Activated naive CD8-positive, alpha-beta T cell treated with anti-CD3 and anti-CD28 coated beads, Interleukin-2, amount 50 U/mL, for 24 hours (primary cell): ENCODE results near the gene IL22.

ENCODE experiments used
- ATAC-seq: fragments of 150-1000 bp; cut with Tn5 transposase; one replicate; pipeline ENCODE4 v1.10.0; 2021
- DNase-seq: peaks from one replicate; pipeline ENCODE4 v3.0.0; 2021
- H3K27ac Mint-ChIP-seq: one replicate; pipeline ENCODE4 v1.8.0; 2021; ENCODE audit warnings: mild to moderate bottlenecking, mixed read lengths
- H3K27me3 Mint-ChIP-seq: one replicate; pipeline ENCODE4 v1.8.0; 2021; ENCODE audit warnings: mixed read lengths
- H3K36me3 Mint-ChIP-seq: one replicate; pipeline ENCODE4 v1.8.0; 2021; ENCODE audit warnings: low read depth, mixed read lengths
- H3K4me1 Mint-ChIP-seq: one replicate; pipeline ENCODE4 v1.8.0; 2021; ENCODE audit warnings: mixed read lengths
- H3K4me3 Mint-ChIP-seq: one replicate; pipeline ENCODE4 v1.8.0; 2021; ENCODE audit warnings: mild to moderate bottlenecking, moderate library complexity, mixed read lengths
- H3K9me3 Mint-ChIP-seq: one replicate; pipeline ENCODE4 v1.8.0; 2021; ENCODE audit warnings: mixed read lengths

Gene IL22

DNA sequence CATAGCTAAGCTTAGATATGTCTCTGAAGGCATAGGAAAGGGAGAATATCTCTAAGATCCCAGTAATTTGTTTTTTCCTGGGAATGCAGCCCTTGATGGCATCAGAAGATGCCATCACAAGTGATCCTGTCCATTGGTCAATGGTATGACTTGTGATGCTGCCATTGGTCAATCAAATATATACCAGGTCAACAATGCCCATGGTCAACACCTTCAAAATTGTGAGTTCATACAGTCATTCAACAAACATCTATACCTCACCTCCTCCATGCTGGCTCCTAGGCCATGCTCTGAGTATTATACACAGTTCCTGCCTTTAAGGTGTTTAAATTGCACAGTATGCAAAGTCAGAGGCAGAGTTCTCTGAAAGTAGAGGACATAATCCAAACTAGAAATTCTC lies 19.3 kb upstream of the IL22 start:
- H3K27ac Mint-ChIP-seq: no peak overlapping the region
- H3K4me3 Mint-ChIP-seq: no peak overlapping the region
- no peak for DNase-seq
- H3K4me1 Mint-ChIP-seq: peaks cover 44% of the 10 kb centered on the region
- H3K9me3 Mint-ChIP-seq: no peaks in the 10 kb centered on the region
- no peak for ATAC-seq
- no peaks in the 10 kb centered on the region for H3K36me3 Mint-ChIP-seq
- peaks cover 9% of the 10 kb centered on the region for H3K27me3 Mint-ChIP-seq

DNA sequence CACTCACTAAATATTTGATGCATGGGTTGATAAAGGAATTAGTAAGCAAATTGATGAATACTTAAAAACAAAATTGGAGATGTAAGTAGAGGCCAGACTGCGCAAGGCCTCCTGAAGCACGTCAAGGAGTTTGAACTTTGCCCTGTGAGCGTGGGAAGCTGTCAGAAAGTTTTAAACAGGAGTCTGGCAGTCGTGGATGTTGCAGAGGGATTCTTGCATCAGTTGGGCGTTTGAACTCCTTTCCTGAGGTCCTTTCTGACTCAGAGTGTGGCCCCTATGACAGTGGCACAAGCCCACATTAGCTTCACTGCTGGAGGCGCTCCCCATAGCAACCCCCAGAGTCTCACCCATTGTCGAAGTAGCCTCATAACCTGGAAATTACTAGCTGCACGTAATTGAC lies 17.9 kb upstream of the IL22 start:
- H3K36me3 Mint-ChIP-seq: no peaks in the 10 kb centered on the region
- no peak overlapping the region for H3K27ac Mint-ChIP-seq
- ATAC-seq: no peak
- peaks cover 47% of the 10 kb centered on the region for H3K4me1 Mint-ChIP-seq
- peaks cover 12% of the 10 kb centered on the region for H3K27me3 Mint-ChIP-seq
- no peak overlapping the region for H3K4me3 Mint-ChIP-seq
- DNase-seq: no peak
- H3K9me3 Mint-ChIP-seq: no peaks in the 10 kb centered on the region

DNA sequence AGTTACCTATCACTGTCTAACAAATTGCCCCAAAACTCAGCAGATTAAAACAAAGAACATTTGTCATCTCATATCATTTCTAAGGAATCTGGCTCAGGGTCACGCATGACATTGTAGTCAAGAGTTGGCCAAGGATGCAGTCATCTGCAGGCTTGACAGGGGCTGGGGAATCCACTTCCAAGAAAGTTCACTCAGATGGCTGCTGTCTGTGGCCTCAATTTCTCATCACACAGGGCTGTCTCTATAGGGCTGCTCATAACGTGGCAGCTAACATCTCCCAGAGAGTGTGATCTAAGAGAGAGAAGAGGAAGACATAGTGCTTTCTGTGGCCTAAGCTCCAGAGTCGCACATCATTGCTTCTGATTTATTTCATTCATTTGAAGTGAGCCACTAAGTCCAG lies 17.0 kb upstream of the IL22 start:
- Mint-ChIP-seq H3K27ac (no peak overlapping the region), H3K36me3 (peaks cover 2% of the 10 kb centered on the region), H3K4me3 (no peak overlapping the region), H3K27me3 (peaks cover 14% of the 10 kb centered on the region), H3K4me1 (peaks cover 47% of the 10 kb centered on the region), H3K9me3 (no peaks in the 10 kb centered on the region)
- no peak for ATAC-seq
- DNase-seq: no peak

DNA sequence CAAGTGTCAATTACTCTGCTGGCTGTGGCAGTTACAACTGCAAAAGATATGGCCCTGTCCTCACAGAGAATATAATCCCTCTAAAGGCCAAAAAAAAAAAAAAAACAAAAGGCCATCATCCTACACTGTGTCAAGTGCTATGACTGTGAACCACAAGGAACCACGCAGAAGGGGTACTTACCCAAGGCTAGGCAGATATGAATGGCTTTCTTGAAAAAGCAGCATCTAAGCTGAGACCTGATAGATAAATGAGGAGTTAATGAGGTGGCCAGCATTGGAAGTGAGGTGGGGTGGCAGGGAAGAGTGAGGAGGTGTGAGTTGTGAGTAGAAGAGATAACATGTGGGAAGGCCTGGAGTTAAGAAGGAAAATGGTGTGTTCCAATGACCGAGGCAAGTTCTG lies 16.4 kb upstream of the IL22 start:
- Mint-ChIP-seq H3K27ac (peak overlapping the region; percentile 33), H3K4me3 (no peak overlapping the region), H3K27me3 (peaks cover 19% of the 10 kb centered on the region), H3K4me1 (peaks cover 51% of the 10 kb centered on the region), H3K9me3 (no peaks in the 10 kb centered on the region), H3K36me3 (peaks cover 2% of the 10 kb centered on the region)
- peak; percentile 87 for ATAC-seq
- no peak for DNase-seq

DNA sequence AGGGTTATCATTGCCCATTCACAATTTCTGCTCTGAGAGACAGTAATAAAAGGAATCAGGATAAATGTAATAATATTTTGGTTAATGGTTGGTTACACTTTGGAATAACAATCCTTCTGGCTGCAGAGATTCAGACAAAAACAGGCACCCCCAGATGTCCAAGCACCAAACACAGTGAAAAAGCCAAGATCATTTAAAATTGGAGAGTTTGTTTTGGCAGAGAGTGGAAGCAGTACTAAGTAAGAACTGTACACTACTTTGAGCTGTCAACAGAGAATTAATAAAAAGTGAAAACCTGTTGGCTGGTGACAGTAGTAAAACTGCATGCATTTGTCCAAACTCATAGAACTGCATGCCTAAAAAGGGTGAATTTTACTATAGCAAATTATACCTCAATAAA lies 15.6 kb upstream of the IL22 start:
- DNase-seq: no peak
- ATAC-seq: no peak
- peaks cover 25% of the 10 kb centered on the region for H3K27me3 Mint-ChIP-seq
- no peak overlapping the region for H3K27ac Mint-ChIP-seq
- peaks cover 52% of the 10 kb centered on the region for H3K4me1 Mint-ChIP-seq
- H3K36me3 Mint-ChIP-seq: peaks cover 2% of the 10 kb centered on the region
- no peak overlapping the region for H3K4me3 Mint-ChIP-seq
- no peaks in the 10 kb centered on the region for H3K9me3 Mint-ChIP-seq

DNA sequence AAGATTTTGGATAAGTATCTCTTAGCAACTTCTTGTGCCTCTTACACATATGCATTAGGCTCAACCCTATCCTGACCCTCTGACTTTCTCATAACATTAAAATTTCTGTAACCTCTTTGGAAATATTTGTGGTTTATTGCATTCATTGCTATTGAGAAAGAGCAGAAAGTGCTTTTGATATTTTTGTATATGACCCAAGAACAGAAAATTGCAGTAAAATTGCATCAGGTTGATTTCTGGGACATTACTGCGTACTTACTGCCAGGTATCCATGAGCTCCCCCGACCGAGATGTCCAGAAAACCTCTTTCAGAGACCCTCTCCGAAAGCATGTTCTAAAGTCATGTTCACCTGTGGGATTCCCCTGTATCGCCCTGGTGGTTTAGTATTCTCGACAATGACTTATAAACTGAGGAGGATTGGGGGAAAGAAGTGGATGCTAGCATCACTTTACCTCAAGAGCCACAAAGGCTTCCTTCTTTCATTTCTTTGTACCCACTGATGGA lies 14.5 kb upstream of the IL22 start:
- Mint-ChIP-seq H3K4me3 (peak overlapping the region; percentile 7), H3K4me1 (peaks cover 52% of the 10 kb centered on the region), H3K27ac (peak overlapping the region; percentile 76), H3K9me3 (no peaks in the 10 kb centered on the region), H3K27me3 (peaks cover 31% of the 10 kb centered on the region), H3K36me3 (peaks cover 2% of the 10 kb centered on the region)
- ATAC-seq: peak; percentile 69
- DNase-seq: no peak

DNA sequence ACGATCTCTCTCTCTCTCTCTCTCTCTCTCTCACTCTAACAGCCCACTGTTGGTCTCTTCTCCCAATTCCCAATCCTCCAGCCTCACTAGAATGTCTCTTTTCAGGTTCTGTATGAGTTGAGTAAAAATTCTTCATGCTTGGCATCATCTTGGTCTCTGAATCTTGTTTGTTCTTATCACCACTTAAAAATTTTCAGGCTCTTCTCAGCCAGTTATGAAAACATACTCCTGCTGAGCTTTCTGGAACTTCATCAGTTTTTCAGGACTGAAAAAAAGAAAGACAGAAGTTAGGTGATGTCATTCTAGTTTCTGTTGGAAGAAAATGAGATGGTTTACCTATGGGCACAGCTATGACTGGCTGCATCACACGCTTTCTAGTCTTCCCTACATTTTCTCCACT lies 11.5 kb upstream of the IL22 start:
- no peak overlapping the region for H3K4me3 Mint-ChIP-seq
- no peak overlapping the region for H3K27ac Mint-ChIP-seq
- H3K9me3 Mint-ChIP-seq: no peaks in the 10 kb centered on the region
- H3K36me3 Mint-ChIP-seq: peaks cover 2% of the 10 kb centered on the region
- DNase-seq (no peak), ATAC-seq (no peak)
- H3K27me3 Mint-ChIP-seq: peaks cover 25% of the 10 kb centered on the region
- peaks cover 66% of the 10 kb centered on the region for H3K4me1 Mint-ChIP-seq

DNA sequence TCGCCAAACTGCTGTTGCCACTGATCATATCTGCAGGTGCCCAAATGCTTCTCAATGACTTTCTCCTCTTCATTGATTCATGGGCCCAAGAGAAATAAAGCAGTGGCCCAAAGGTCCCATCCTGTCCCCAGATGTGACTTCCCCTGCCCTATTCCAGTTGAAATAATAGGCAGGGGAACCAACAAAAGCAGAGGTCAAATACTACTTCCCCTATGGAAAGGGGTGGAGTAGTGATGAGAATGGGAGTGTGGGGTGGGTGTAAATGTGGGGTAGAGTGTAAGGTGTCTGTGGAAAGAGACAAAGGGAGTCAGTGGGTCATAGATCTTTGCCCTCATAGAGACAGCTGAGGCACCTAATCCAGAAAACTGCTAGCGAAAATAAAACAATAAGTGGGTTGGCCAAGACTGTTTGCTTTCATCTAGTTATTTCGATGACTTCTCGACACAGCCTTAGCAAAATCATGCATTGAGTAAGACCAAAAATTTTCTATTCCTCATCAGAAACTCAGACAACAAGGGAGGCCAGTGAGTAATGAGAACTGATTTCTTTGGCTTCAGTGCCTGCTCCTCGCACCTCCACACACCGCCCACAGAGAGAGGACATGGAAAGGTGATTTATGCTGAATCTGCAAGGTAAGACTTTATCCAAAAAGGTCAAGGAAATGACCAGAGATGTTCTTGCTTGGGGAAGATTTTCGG lies 10.9 kb upstream of the IL22 start:
- DNase-seq (no peak), ATAC-seq (no peak)
- Mint-ChIP-seq H3K4me3 (no peak overlapping the region), H3K36me3 (peaks cover 2% of the 10 kb centered on the region), H3K9me3 (no peaks in the 10 kb centered on the region), H3K4me1 (peaks cover 66% of the 10 kb centered on the region), H3K27me3 (peaks cover 24% of the 10 kb centered on the region), H3K27ac (no peak overlapping the region)

DNA sequence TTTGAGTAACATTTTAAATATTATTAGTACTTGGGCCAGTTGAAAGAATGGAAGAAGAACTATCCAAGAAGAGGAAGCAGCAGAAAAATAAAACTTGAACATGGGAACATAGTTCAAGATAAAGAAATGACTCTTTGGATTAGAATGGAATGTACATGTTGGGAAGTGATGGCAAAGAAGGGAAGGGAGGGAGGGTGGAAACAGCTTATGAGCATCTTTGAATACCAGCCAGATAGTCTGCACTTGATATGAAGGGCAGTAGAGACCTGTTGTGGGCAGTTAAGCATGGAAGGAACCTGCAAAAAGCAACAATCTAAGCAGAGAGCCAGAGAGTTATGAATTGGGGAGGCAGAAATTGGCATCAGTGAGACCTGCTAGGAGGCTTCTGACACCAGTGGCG lies 10.0 kb upstream of the IL22 start:
- no peak for DNase-seq
- H3K27me3 Mint-ChIP-seq: peaks cover 24% of the 10 kb centered on the region
- H3K4me3 Mint-ChIP-seq: no peak overlapping the region
- no peak overlapping the region for H3K27ac Mint-ChIP-seq
- peaks cover 2% of the 10 kb centered on the region for H3K36me3 Mint-ChIP-seq
- ATAC-seq: no peak
- no peaks in the 10 kb centered on the region for H3K9me3 Mint-ChIP-seq
- peaks cover 63% of the 10 kb centered on the region for H3K4me1 Mint-ChIP-seq

DNA sequence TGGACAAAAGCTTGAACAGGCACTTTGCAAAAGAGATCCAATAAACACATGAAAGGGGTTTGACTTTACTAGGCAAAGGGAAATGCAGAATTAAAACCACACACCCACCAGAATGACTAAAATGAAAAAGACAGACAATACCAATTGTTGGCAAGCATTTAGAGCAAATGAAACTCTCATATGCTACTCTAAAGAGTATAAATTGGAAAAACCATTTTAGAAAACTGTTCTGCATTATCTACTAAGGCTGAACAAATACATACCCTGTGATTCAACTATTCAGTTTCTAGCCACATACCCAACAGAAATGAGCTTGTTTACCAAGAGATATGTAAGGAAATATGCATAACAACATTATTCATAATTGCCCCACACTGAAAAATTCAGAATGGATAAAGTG lies 8.5 kb upstream of the IL22 start:
- DNase-seq (no peak), ATAC-seq (peak; percentile 33)
- H3K4me3 Mint-ChIP-seq: no peak overlapping the region
- no peak overlapping the region for H3K27ac Mint-ChIP-seq
- H3K9me3 Mint-ChIP-seq: no peaks in the 10 kb centered on the region
- peaks cover 2% of the 10 kb centered on the region for H3K36me3 Mint-ChIP-seq
- H3K27me3 Mint-ChIP-seq: peaks cover 24% of the 10 kb centered on the region
- H3K4me1 Mint-ChIP-seq: peaks cover 54% of the 10 kb centered on the region

DNA sequence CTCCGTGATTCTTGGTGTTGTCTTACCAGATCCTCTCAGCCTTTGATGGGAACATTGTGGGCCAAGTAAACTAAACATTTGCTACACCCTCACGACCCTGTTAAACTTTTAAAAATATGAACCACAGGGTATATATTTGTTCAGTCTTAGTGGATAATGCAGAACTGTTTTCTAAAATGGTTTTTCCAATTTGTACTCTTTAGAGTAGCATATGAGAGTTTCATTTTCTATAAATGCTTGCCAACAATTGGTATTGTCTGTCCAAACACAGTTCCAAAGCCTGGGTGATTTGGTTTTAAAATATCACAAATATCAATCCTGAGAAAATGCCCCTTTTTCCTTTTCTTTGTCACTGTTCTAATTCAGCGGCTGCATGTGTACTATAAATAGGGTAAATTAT lies 6.7 kb upstream of the IL22 start:
- DNase-seq (no peak), ATAC-seq (no peak)
- no peaks in the 10 kb centered on the region for H3K36me3 Mint-ChIP-seq
- no peak overlapping the region for H3K4me3 Mint-ChIP-seq
- H3K27ac Mint-ChIP-seq: no peak overlapping the region
- H3K27me3 Mint-ChIP-seq: peaks cover 18% of the 10 kb centered on the region
- peaks cover 49% of the 10 kb centered on the region for H3K4me1 Mint-ChIP-seq
- no peaks in the 10 kb centered on the region for H3K9me3 Mint-ChIP-seq

DNA sequence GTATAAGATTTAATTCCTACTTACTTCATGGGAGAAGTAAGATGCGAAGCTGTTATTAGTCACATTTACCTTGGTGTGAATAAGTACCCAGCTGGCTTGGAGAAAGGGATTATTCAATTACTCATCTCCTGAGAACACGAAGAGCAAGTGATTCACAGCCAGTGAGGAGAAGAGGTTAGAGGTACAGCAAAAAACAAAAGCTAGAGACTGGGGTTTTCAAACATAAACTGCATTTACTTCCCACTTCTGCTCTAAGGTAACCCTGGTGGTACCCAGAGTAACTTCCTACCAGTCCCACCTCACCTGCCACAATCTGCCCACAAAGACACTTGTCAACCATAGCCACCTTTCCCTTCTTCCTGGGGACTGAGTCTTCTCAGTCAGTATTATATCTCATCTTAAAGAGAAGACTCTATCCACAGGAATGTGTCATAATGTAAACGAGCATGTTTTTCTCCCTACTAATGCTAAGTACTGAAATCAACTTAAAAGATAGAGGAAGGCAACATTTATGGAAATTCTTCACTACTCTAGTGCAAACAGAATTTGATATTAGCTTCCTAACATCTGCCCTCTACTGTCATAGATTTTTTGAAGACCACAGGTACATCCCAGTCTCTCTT lies 6.0 kb upstream of the IL22 start:
- ATAC-seq (peak; percentile 94), DNase-seq (peak; percentile 38)
- H3K4me1 Mint-ChIP-seq: peaks cover 44% of the 10 kb centered on the region
- no peaks in the 10 kb centered on the region for H3K36me3 Mint-ChIP-seq
- peak overlapping the region; percentile 8 for H3K4me3 Mint-ChIP-seq
- H3K27ac Mint-ChIP-seq: peak overlapping the region; percentile 80
- peaks cover 16% of the 10 kb centered on the region for H3K27me3 Mint-ChIP-seq
- no peaks in the 10 kb centered on the region for H3K9me3 Mint-ChIP-seq

DNA sequence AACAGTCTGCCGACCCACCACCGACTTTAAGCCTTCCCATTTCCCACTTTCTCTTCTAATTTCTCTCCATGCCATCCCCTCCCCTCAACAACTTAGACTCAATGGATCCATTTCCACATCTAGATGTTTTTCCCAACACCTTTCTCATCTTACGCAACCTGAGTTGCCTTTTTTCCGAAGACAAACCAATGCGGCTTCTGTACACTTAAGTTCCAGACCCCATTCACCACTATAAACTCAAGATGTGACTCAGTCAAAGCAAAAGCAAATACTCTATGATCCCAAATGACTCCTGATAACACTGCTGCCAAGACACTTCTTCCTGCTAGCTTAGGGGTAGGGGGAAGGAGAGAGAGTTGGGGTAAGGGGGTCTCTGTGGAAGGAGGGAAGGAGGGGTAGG lies 1.3 kb downstream of the IL22 start:
- H3K36me3 Mint-ChIP-seq: no peaks in the 10 kb centered on the region
- no peak overlapping the region for H3K27ac Mint-ChIP-seq
- peaks cover 6% of the 10 kb centered on the region for H3K4me1 Mint-ChIP-seq
- H3K4me3 Mint-ChIP-seq: no peak overlapping the region
- ATAC-seq: no peak
- H3K27me3 Mint-ChIP-seq: peaks cover 18% of the 10 kb centered on the region
- DNase-seq: no peak
- no peaks in the 10 kb centered on the region for H3K9me3 Mint-ChIP-seq

DNA sequence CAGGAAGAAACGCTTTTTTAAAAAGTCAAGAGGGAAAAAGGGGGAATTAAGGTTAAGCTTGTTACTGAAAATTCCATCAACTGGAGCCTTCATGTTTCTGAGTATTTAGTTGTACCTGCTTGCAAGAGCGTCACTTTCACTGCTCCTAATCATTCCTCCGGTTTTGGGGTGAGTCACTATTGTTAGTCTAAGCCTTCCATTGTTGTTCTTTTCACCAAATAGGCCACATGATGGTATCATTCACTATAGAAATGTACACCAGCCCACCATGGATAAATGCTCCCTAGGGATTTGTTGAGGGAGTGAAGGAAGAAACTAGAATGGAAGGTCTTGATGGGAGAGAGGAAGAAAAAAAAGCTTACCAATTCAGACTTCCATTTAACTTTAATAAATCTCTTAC lies 3.0 kb downstream of the IL22 start:
- Mint-ChIP-seq H3K9me3 (no peaks in the 10 kb centered on the region), H3K4me3 (no peak overlapping the region), H3K27ac (no peak overlapping the region), H3K36me3 (no peaks in the 10 kb centered on the region), H3K4me1 (peaks cover 3% of the 10 kb centered on the region), H3K27me3 (peaks cover 18% of the 10 kb centered on the region)
- DNase-seq (no peak), ATAC-seq (no peak)

DNA sequence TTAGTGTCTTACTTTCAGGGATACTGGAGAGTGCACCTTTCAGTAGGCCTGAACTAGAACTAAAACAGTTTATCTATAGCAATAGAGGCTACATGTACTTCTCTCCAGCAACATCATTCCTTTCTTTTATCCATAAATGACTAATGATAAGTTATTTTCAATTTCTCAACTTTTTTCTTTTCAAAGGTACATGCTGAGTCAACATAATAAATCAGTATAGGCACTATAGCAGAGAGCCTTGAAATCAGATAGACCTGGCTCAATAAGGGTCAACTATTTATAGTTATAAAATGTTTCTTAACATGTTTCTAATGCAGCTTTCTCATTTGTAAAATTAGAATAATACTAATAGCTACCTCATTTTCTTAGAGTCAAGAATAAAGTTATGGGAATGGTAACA lies 5.6 kb downstream of the IL22 start:
- Mint-ChIP-seq H3K27me3 (peaks cover 13% of the 10 kb centered on the region), H3K27ac (no peak overlapping the region), H3K4me1 (peaks cover 5% of the 10 kb centered on the region), H3K4me3 (no peak overlapping the region), H3K36me3 (no peaks in the 10 kb centered on the region), H3K9me3 (peaks cover 2% of the 10 kb centered on the region)
- DNase-seq: no peak
- no peak for ATAC-seq
